H54 (cell line): Measurements from ENCODE around the gene TLR3.
"Not testable (repeated sequence)": the region's sequence is repeated elsewhere in the genome, so short reads cannot be mapped to it uniquely, and the experiment has no call there.

Source experiments
- DNase-seq: peaks from one replicate; pipeline ENCODE4 v3.0.0; 2011; ENCODE audit warnings: low spot score, mixed read lengths; ENCODE audit not compliant: insufficient read length
- FAIRE-seq: peaks from 3 replicates; lab custom pipeline; 2011; peaks lifted over from hg19 to GRCh38; lab: Jason Lieb, UNC
- POLR2A ChIP-seq: IDR thresholded peaks from 2 replicates; pipeline ENCODE4 v1.6.1; 2011; ENCODE audit warnings: low read depth, mild to moderate bottlenecking, low read length

TLR3 gene

DNA sequence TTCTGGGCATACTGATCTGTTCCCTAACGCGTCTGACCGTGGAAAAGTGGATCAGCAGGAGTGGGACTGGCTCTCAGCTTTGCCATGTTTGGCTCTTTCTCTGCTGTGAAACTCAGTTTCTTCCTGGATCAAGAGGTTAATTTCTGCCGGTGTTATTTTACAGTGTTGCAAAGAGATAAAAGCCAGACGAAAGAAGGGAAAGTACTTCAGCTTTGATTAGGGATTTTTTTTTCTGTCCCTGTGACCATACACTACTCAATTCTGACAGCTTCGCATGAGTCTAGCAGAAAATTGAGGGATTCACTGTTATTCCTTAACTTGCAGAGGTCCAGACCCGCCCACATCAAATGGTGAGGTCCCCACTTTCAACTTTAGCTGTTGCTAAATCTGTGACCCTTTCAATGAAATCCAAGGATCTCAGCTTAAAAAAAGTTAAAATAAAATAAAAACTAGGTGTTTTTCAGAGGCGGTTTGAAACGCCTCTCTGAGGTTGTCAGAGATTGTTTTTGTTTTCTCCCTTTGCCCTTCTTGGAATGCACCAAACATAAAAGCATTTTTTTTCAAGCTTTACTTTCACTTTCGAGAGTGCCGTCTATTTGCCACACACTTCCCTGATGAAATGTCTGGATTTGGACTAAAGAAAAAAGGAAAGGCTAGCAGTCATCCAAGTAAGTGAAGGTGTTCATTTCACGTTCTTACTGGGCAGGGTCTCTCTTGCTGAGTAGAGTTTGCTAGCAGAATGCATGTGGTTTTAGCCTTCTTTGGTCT lies at the start of gene TLR3:
Gene TLR3 (plus strand): TSS at position 576 of the 768 bp plus-strand sequence. CDS start 7,464 bp downstream, outside the sequence.
- no peak for FAIRE-seq
- no peak for TF ChIP-seq POLR2A
- no peak for DNase-seq

- DNase-seq (no peak), FAIRE-seq (no peak)
- no peak for TF ChIP-seq POLR2A
Measured at GRCh38 chr4:186019269-186019668, 49.7 kb upstream of the TLR3 start.

- TF ChIP-seq POLR2A, result no peak
- DNase-seq (no peak), FAIRE-seq (no peak)
Measured at GRCh38 chr4:186020106-186020792, 48.7 kb upstream of the TLR3 start.

DNA sequence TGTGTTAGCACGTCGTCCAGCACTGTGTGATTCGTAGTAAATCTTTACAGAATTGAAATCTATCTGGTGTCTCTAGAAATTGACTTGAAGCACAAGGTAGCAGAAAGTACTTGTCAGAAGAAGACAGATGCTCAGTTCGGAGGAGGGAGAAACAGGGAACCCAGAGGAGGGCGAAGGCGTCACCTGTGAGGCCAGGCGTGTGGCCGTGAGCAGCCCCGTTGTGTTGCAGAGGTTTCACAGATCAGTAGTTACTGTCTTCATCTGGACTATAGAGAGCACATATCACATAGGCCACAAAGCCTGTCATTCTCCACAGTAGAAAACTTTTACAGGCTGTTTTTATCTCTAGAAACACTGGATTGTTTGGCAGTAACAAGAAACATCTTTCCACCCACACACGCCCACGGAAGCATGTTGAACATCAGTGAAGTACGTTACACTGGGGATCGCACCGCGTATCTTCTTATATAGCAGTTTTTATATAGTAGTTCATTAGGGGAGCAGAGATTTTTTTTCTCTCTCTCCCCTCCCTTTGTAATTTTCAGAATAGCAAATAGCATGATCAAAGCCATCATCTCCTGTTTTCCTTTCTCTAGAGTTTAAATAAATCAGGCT lies 48.1 kb upstream of the TLR3 start:
- DNase-seq (no peak), FAIRE-seq (no peak)
- TF ChIP-seq POLR2A, result no peak

- no peak for TF ChIP-seq POLR2A
- FAIRE-seq (no peak), DNase-seq (no peak)
Measured at GRCh38 chr4:186021461-186022167, 47.3 kb upstream of the TLR3 start.

- no peak for TF ChIP-seq POLR2A
- DNase-seq (no peak), FAIRE-seq (no peak)
Measured at GRCh38 chr4:186023975-186024374, 45.0 kb upstream of the TLR3 start.

GRCh38 chr4:186024637-186025407 lies 44.1 kb upstream of the TLR3 start:
- no peak for TF ChIP-seq POLR2A
- no peak for DNase-seq
- FAIRE-seq, result no peak

DNA sequence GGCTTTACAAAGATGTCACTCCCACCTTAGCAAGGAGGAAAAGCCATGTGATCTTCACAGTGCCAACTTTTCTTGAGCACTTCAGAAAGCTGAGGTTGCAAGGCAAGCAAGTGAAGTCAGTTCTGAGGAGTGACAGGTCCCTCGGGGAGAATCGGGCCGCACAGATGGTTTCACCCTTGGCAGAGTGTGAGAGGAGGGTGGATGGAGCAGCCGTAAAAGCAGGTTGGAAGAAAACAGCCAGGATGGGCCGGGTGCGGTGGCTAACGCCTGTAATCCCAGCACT lies 43.6 kb upstream of the TLR3 start:
- no peak for DNase-seq
- FAIRE-seq, result no peak
- no peak for TF ChIP-seq POLR2A

GRCh38 chr4:186027405-186027804 lies 41.6 kb upstream of the TLR3 start:
- DNase-seq, result no peak
- no peak for FAIRE-seq
- no peak for TF ChIP-seq POLR2A

DNA sequence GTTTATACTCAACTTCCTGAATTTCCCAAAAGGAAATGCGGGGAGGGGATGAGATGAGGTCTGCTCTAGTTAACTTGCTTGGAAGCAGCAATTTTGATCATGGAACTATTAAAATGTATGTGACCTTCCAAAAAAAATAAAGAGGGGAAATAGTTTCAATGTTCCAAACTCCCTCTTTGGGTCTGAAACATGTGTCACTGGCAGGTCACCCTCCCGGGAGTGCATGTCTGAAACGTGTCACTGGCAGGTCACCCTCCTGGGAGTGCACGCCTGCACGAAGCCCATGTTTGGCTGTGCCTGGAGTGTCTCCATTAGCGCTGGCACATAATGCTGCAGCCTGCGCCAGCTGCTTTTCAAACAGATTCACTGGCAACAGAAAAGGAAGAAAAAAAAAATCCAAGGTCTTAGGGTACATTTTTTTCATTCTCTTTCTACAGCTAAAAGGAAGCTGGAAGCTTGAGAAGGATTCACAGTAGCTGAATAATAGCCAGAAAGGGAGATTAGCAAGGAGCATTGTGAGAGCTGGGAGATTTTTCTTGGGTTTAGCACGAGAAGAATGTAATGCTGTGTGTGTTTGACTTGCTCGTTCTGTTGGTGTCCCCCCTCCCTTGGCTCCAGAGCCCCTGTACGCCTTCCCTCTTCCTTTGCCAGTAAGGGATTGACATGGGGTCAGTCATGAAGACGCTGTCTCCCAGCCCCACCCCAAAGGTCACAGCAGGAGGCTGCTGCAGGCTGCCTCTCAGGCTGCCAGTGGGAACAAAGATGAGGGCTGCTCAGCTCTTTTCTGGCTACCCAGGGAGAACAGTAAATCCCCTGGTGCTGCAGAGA lies 39.2 kb upstream of the TLR3 start:
- no peak for FAIRE-seq
- no peak for TF ChIP-seq POLR2A
- no peak for DNase-seq

GRCh38 chr4:186030399-186030775 lies 38.6 kb upstream of the TLR3 start:
- DNase-seq (no peak), FAIRE-seq (no peak)
- no peak for TF ChIP-seq POLR2A

DNA sequence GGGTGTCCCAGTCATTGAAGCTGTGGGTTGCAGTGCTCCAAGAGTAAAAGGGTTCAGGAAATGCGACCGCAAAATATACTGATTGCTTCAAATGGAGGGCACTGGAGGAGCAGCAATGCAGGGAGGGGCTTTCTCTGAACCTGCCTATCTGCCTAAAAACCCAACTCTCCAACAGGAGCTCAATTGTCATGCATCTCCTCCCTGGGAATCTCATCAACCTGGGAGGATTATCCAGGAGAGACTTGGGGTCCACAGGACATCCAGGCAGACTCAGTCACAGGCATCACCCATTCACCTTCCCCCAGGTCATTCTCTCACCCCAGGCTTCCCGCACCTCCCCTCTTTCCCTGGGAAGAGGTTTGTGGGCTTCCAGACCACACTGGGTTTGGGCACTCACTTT lies 38.2 kb upstream of the TLR3 start:
- TF ChIP-seq POLR2A, result no peak
- no peak for DNase-seq
- no peak for FAIRE-seq

GRCh38 chr4:186032259-186032658 lies 36.7 kb upstream of the TLR3 start:
- DNase-seq, result no peak
- FAIRE-seq, result no peak
- TF ChIP-seq POLR2A, result no peak

DNA sequence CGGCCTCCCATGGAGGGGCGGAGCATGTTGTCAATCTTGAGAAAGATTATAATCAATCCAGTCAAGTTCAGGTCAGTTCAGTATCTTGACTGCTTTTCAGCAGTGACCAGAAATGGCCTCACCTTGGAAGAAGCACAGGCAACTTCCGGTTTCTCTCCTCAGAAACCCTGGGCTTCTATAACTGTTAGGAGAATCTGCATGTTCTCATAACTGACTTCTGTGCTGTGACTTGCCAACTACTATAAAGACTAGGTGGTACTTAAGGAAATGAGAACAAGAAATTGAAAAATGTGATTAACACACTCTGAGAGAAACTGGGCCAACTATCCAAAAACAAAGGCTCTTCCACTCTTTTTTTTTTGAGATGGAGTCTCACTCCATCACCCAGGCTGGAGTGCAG lies 35.9 kb upstream of the TLR3 start:
- no peak for TF ChIP-seq POLR2A
- no peak for FAIRE-seq
- no peak for DNase-seq

DNA sequence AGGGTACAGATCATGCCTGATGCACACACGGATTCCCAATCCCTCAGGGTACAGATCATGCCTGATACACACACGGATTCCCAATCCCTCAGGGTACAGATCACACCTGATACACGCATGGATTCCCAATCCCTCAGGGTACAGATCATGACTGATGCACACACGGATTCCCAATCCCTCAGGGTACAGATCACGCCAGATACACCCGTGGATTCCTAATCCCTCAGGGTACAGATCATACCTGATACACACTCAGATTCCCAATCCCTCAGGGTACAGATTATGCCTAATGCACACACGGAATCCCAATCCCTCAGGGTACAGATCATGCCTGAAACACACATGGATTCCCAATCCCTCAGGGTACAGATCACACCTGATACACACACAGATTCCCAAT lies 34.3 kb upstream of the TLR3 start:
- FAIRE-seq, DNase-seq: not testable (repeated sequence)
